Amniotic epithelial cell (primary cell): ENCODE measurements around the gene SMCHD1.

Source experiments
- DNase-seq: peaks from one replicate; pipeline ENCODE4 v3.0.0-alpha.2; 2010; ENCODE audit warnings: low read depth

The SMCHD1 gene

GRCh38 chr18:2655178-2655953 lies at the start of gene SMCHD1:
Gene SMCHD1, plus strand, starts transcription at chr18:2655726. Its CDS starts 350 bp downstream, at chr18:2656076.
- peak; percentile 69 for DNase-seq

- DNase-seq = peak; percentile 18
Measured at GRCh38 chr18:2606335-2606734, 49.2 kb upstream of the SMCHD1 start.

- DNase-seq = peak; percentile 6
Measured at GRCh38 chr18:2609604-2610003, 45.9 kb upstream of the SMCHD1 start.

GRCh38 chr18:2610549-2610948 lies 45.0 kb upstream of the SMCHD1 start:
- DNase-seq = no peak

- no peak for DNase-seq
Measured at GRCh38 chr18:2612996-2613395, 42.5 kb upstream of the SMCHD1 start.

GRCh38 chr18:2617401-2617998 lies 38.0 kb upstream of the SMCHD1 start:
- no peak for DNase-seq

- peak; percentile 35 for DNase-seq
Measured at GRCh38 chr18:2618009-2618408, 37.5 kb upstream of the SMCHD1 start.

- no peak for DNase-seq
Measured at GRCh38 chr18:2625217-2625616, 30.3 kb upstream of the SMCHD1 start.

- DNase-seq = peak; percentile 31
Measured at GRCh38 chr18:2627821-2628276, 27.7 kb upstream of the SMCHD1 start.

- DNase-seq = no peak
Measured at GRCh38 chr18:2629003-2629402, 26.5 kb upstream of the SMCHD1 start.

- no peak for DNase-seq
Measured at GRCh38 chr18:2635586-2635985, 19.9 kb upstream of the SMCHD1 start.

GRCh38 chr18:2636126-2636631 lies 19.3 kb upstream of the SMCHD1 start:
- peak; percentile 11 for DNase-seq

GRCh38 chr18:2641638-2642037 lies 13.9 kb upstream of the SMCHD1 start:
- no peak for DNase-seq

GRCh38 chr18:2642771-2643170 lies 12.8 kb upstream of the SMCHD1 start:
- no peak for DNase-seq

- DNase-seq = no peak
Measured at GRCh38 chr18:2644535-2644934, 11.0 kb upstream of the SMCHD1 start.

GRCh38 chr18:2651981-2652380 lies 3.5 kb upstream of the SMCHD1 start:
- DNase-seq = no peak

GRCh38 chr18:2653467-2653866 lies 2.1 kb upstream of the SMCHD1 start:
- DNase-seq = no peak

- peak; percentile 35 for DNase-seq
Measured at GRCh38 chr18:2654169-2654927, 1.2 kb upstream of the SMCHD1 start.

GRCh38 chr18:2654928-2655177 lies 673 bp upstream of the SMCHD1 start:
- DNase-seq = no peak

GRCh38 chr18:2655954-2656236 lies 369 bp downstream of the SMCHD1 start:
- peak; percentile 32 for DNase-seq

- DNase-seq = peak; percentile 41
Measured at GRCh38 chr18:2656237-2656980, 883 bp downstream of the SMCHD1 start.

- DNase-seq = no peak
Measured at GRCh38 chr18:2656981-2657512, 1.5 kb downstream of the SMCHD1 start.
